D721Med (cell line): ENCODE data around the gene MAP1LC3A.

ENCODE experiments used
- DNase-seq: peaks from one replicate; pipeline ENCODE4 v3.0.0; 2011; ENCODE audit warnings: low spot score; ENCODE audit not compliant: insufficient read length
- FAIRE-seq: peaks from 2 replicates; lab custom pipeline; 2011; peaks lifted over from hg19 to GRCh38; lab: Jason Lieb, UNC
- CTCF ChIP-seq: IDR thresholded peaks from 2 replicates; pipeline ENCODE4 v1.5.1; 2012; ENCODE audit warnings: mild to moderate bottlenecking, control low read depth; ENCODE audit not compliant: insufficient read depth; ENCODE audit errors: missing control alignments

Gene MAP1LC3A

DNA sequence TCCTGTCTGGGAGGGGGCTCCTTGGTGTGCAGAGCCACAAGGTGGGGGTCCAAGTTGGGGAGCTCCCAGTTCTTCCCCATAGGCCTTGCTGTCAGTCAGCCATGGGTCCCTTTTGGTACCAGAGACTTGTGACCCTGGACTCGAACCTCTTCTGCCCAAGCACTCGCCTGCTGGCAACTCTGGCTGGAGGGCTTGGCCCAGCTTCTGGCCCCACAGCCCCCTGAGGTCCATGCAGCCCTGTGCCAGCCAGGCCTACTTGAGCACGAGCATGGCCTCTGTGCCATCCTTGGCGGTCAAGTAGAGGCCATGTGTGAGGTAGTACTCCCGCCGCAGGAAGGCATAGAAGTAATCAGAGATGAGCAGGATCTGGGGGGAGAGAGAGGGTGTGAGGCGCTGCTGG is 2.1 kb downstream of the MAP1LC3A start:
- TF ChIP-seq CTCF = no peak
- FAIRE-seq (no peak), DNase-seq (no peak)

DNA sequence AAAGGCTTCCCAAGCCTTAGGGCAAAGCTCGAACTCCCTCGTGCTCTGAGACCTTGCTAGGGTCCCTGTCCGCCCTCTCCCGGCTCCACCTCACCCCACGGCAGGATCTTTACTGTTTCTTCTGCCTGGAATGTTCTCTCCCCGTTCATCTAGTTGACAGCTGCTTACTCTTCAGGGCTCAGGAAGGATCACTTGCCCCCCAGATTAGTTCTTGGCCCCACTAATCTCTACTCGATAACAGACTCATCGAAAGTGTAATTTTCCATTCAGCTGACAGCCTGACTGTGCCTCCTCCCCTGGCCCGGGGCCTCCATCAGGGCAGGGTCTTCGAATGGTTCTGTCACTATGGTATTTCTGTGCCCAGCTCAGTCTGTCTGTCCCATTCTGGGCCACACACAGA is 3.1 kb downstream of the MAP1LC3A start:
- no peak for TF ChIP-seq CTCF
- FAIRE-seq = no peak
- DNase-seq = peak; percentile 68

GRCh38 chr20:34562641-34563040 is 4.1 kb downstream of the MAP1LC3A start:
- peak; percentile 23 for TF ChIP-seq CTCF
- peak; percentile 46 for DNase-seq

GRCh38 chr20:34564833-34565232 is 6.3 kb downstream of the MAP1LC3A start:
- FAIRE-seq = no peak
- TF ChIP-seq CTCF = no peak
- no peak for DNase-seq

More at GRCh38 chr20:34562641-34563040, 4.1 kb downstream of the MAP1LC3A start:
- no peak for FAIRE-seq

- no peak for FAIRE-seq
- no peak for DNase-seq
- TF ChIP-seq CTCF = no peak
Measured at GRCh38 chr20:34566978-34567891, 8.7 kb downstream of the MAP1LC3A start.

- DNase-seq (no peak), FAIRE-seq (no peak)
- TF ChIP-seq CTCF = no peak
Measured at GRCh38 chr20:34567892-34568865, 9.7 kb downstream of the MAP1LC3A start.
